GM18907 (cell line): Measurements from ENCODE around the gene RIPK3.
"Not testable (repeated sequence)": the region's sequence is repeated elsewhere in the genome, so short reads cannot be mapped to it uniquely, and the experiment has no call there.

Experiments used
- ATAC-seq: cut with Tn5 transposase; IDR thresholded peaks from one replicate; pipeline ENCODE4 v1.9.1; 2021; ENCODE audit warnings: mild to moderate bottlenecking, moderate library complexity; ENCODE audit not compliant: unreplicated experiment

RIPK3 gene

GRCh38 chr14:24339284-24340151 lies at the start of gene RIPK3:
Gene RIPK3 (minus strand): TSS chr14:24339991. CDS start chr14:24339826, 165 bp downstream.
- ATAC-seq = peak; percentile 94

- no peak for ATAC-seq
Observed at GRCh38 chr14:24389226-24389848, 49.5 kb upstream of the RIPK3 start.

- ATAC-seq = no peak
Observed at GRCh38 chr14:24388474-24389179, 48.8 kb upstream of the RIPK3 start.

GRCh38 chr14:24387579-24387978 lies 47.8 kb upstream of the RIPK3 start:
- not testable (repeated sequence) for ATAC-seq

- ATAC-seq = no peak
Observed at GRCh38 chr14:24387009-24387345, 47.2 kb upstream of the RIPK3 start.

GRCh38 chr14:24385524-24385923 lies 45.7 kb upstream of the RIPK3 start:
- no peak for ATAC-seq

GRCh38 chr14:24384169-24384568 lies 44.4 kb upstream of the RIPK3 start:
- no peak for ATAC-seq

- ATAC-seq = no peak
Observed at GRCh38 chr14:24382064-24382371, 42.2 kb upstream of the RIPK3 start.

- no peak for ATAC-seq
Observed at GRCh38 chr14:24381363-24382063, 41.7 kb upstream of the RIPK3 start.

- no peak for ATAC-seq
Observed at GRCh38 chr14:24379907-24380730, 40.3 kb upstream of the RIPK3 start.

- ATAC-seq = no peak
Observed at GRCh38 chr14:24378981-24379906, 39.5 kb upstream of the RIPK3 start.

- no peak for ATAC-seq
Observed at GRCh38 chr14:24378327-24378726, 38.5 kb upstream of the RIPK3 start.

- ATAC-seq = no peak
Observed at GRCh38 chr14:24377657-24378056, 37.9 kb upstream of the RIPK3 start.

- no peak for ATAC-seq
Observed at GRCh38 chr14:24377126-24377525, 37.3 kb upstream of the RIPK3 start.

- no peak for ATAC-seq
Observed at GRCh38 chr14:24376448-24377070, 36.8 kb upstream of the RIPK3 start.

GRCh38 chr14:24372701-24373416 lies 33.1 kb upstream of the RIPK3 start:
- ATAC-seq = no peak

GRCh38 chr14:24371605-24372004 lies 31.8 kb upstream of the RIPK3 start:
- not testable (repeated sequence) for ATAC-seq

GRCh38 chr14:24370748-24371147 lies 31.0 kb upstream of the RIPK3 start:
- ATAC-seq = no peak
